ENCODE measurements around the gene WNT5B. TPM values are rescaled to one million over a fixed set of nuclear protein-coding genes. Genes with fewer than 3 reads are reported as not detected.

Gene WNT5B
- total RNA-seq, 1 experiment from 2014 or later = 13.5 TPM

GRCh38 chr12:1619587-1619986, 9.4 kb upstream of the WNT5B start:
- in situ Hi-C loops (cut with HindIII; ENCODE audit: low sequenced_read_pairs) = no loop called here
- no peak for DNase-seq (ENCODE audit: low spot score)

GRCh38 chr12:1620092-1620491, 8.9 kb upstream of the WNT5B start:
- in situ Hi-C loops (cut with HindIII; ENCODE audit: low sequenced_read_pairs) = no loop called here
- DNase-seq (ENCODE audit: low spot score) = no peak

- in situ Hi-C loops (cut with HindIII; ENCODE audit: low sequenced_read_pairs) = no loop called here
These were observed 6.6 kb upstream of the WNT5B start for GRCh38 chr12:1622406-1622805.

DNA sequence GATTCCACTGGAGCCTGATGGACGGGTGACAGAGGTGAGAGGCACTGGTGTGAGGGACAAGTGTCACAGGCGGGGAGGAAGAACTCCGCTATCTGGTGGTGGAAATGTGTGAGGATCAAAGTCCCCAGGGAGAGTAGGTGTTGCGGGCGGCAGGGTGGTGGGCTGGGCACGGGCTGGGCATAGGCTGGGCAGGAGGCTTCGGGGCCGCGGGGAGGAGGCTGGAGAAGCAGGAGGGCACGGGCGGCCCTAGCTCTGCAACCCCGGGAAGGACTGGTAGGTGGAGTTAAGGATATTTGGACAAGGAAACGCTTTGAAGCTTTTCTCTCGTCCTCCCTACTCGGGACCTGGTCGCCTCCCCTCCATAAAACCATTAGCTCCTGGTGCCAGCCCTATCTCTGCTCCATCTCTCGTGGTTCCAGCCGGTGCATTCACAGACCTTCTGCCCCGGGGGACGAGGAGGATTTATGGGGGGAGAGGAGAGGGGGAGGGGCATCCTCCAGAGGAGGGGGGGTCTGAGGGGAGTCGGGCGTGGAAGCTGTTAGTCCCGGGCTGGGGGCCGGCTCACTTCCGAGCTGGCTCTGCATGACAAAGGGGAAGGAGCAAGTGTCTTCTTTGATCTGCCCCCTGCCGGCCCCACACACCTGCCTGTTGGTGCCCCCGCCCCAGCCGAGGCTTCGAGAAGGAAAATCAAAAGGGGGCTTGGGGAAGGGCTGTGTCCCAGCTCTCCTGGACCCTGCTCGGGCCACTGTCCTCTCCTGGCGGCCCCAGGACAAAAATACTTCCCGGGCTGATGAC, 504 bp downstream of the WNT5B start:
- in situ Hi-C loops (cut with HindIII; ENCODE audit: low sequenced_read_pairs) = loop anchor here (25.0 kb wide), 1 partner anchor 158 kb away; no protein-coding TSS in a partner anchor
- no peak for DNase-seq (ENCODE audit: low spot score)

More at GRCh38 chr12:1622406-1622805, 6.6 kb upstream of the WNT5B start:
- no peak for DNase-seq (ENCODE audit: low spot score)

- DNase-seq (ENCODE audit: low spot score) = peak; percentile 37
- in situ Hi-C loops (cut with HindIII; ENCODE audit: low sequenced_read_pairs) = loop anchor here (25.0 kb wide), 1 partner anchor 157 kb away; no protein-coding TSS in a partner anchor
These were observed 1.2 kb downstream of the WNT5B start for GRCh38 chr12:1630133-1630826.

- in situ Hi-C loops (cut with HindIII; ENCODE audit: low sequenced_read_pairs) = loop anchor here (25.0 kb wide), 1 partner anchor 156 kb away; no protein-coding TSS in a partner anchor
- no peak for DNase-seq (ENCODE audit: low spot score)
These were observed 2.0 kb downstream of the WNT5B start for GRCh38 chr12:1630827-1631591.

DNA sequence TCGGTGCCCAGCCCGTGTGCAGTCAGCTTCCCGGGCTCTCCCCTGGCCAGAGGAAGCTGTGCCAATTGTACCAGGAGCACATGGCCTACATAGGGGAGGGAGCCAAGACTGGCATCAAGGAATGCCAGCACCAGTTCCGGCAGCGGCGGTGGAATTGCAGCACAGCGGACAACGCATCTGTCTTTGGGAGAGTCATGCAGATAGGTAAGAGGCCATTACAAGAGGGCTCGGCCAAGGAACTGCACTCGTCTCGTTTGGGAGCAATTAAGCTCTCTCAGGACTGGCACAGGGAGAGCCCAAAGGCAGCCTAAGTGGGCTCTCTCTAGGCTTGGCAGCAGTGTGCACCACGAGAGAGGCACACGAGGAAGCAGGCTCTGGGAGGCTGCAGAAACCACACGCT, 3.7 kb downstream of the WNT5B start:
- peak; percentile 87 for DNase-seq (ENCODE audit: low spot score)
- in situ Hi-C loops (cut with HindIII; ENCODE audit: low sequenced_read_pairs) = loop anchor here (25.0 kb wide), 1 partner anchor 155 kb away; no protein-coding TSS in a partner anchor

GRCh38 chr12:1633459-1633858, 4.4 kb downstream of the WNT5B start:
- DNase-seq (ENCODE audit: low spot score) = no peak
- in situ Hi-C loops (cut with HindIII; ENCODE audit: low sequenced_read_pairs) = loop anchor here (25.0 kb wide), 1 partner anchor 154 kb away; no protein-coding TSS in a partner anchor

DNA sequence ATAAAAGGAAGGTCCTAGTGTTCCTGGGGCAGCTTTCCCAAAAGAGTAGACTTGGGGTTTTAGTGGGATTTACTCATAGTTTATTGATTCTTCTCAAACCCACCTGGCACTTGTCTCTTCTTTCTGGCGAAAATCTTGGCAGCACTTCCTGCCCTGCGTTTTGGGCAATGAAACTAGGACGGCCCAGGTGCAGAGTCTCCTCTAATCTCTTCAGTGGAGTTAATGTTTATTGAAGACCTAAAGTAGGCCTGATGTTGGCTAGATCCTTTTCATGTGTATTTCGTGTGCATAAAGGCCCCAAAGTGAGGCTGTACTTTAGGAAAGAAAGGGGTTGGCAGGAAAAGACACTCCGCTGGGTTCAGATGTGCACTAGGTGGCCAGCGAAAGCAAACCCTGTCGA, 5.1 kb downstream of the WNT5B start:
- in situ Hi-C loops (cut with HindIII; ENCODE audit: low sequenced_read_pairs) = loop anchor here (25.0 kb wide), 1 partner anchor 153 kb away; no protein-coding TSS in a partner anchor
- DNase-seq (ENCODE audit: low spot score) = no peak

DNA sequence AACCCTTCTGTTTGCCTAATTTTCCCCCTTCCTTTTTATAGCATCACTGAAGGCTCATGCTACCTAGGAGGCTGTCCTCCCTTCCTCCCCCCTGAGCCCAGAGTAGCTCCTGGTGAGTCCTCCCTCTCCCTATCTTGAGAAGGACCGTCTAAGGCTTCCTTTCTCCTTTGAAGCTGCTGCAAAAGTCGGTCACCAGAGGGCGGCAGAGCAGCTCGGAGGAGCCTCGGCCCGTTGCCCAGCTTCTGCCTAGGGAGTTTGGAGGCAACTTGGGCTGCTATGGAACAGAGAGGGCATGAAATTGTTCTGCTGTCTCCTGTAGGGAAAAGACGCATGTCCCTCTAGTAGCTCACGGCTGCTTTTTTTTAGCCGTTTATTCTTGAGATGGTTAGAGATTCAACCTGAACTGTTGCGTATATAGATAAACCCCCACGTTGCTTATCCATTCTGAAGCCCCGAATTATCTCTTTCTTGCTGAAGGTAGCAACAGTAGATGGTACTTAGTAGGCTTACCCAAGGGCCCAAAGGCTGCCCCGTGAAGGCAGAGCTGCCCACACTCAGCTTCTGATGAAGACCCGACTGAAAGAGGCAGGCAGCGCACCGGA, 5.7 kb downstream of the WNT5B start:
- in situ Hi-C loops (cut with HindIII; ENCODE audit: low sequenced_read_pairs) = loop anchor here (25.0 kb wide), 1 partner anchor 153 kb away; no protein-coding TSS in a partner anchor
- peak; percentile 87 for DNase-seq (ENCODE audit: low spot score)

- no peak for DNase-seq (ENCODE audit: low spot score)
- in situ Hi-C loops (cut with HindIII; ENCODE audit: low sequenced_read_pairs) = loop anchor here (25.0 kb wide), 1 partner anchor 152 kb away; no protein-coding TSS in a partner anchor
These were observed 6.5 kb downstream of the WNT5B start for GRCh38 chr12:1635301-1636095.

- no peak for DNase-seq (ENCODE audit: low spot score)
- in situ Hi-C loops (cut with HindIII; ENCODE audit: low sequenced_read_pairs) = loop anchor here (25.0 kb wide), 1 partner anchor 149 kb away; no protein-coding TSS in a partner anchor
These were observed 9.2 kb downstream of the WNT5B start for GRCh38 chr12:1638203-1638602.

- in situ Hi-C loops (cut with HindIII; ENCODE audit: low sequenced_read_pairs) = loop anchor here (25.0 kb wide), 1 partner anchor 148 kb away; no protein-coding TSS in a partner anchor
- no peak for DNase-seq (ENCODE audit: low spot score)
These were observed 10.5 kb downstream of the WNT5B start for GRCh38 chr12:1639538-1639937.

- DNase-seq (ENCODE audit: low spot score) = no peak
- in situ Hi-C loops (cut with HindIII; ENCODE audit: low sequenced_read_pairs) = loop anchor here (25.0 kb wide), 1 partner anchor 147 kb away; no protein-coding TSS in a partner anchor
These were observed 11.6 kb downstream of the WNT5B start for GRCh38 chr12:1640328-1641234.

DNA sequence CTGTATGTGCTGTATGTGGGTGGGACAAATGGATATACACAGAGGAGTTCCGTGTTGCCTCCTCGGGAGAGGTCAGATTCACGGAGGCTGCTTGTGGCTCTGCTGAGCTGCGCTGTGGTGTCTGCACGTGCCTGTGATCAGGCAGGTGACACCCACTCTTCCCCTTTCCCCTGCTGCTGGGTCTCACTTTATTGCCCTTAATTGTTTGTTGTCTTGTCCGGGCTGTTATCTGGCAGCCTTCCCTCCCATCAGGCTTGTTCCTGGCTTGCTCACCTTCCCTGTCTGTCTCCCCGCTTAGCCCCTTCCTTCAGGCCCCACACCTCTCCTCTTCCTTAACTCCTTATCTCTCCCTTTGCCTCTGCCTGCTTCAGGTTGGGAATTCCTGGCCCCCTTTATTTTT, 13.5 kb downstream of the WNT5B start:
- in situ Hi-C loops (cut with HindIII; ENCODE audit: low sequenced_read_pairs) = loop anchor here (25.0 kb wide), 1 partner anchor 145 kb away; no protein-coding TSS in a partner anchor

DNA sequence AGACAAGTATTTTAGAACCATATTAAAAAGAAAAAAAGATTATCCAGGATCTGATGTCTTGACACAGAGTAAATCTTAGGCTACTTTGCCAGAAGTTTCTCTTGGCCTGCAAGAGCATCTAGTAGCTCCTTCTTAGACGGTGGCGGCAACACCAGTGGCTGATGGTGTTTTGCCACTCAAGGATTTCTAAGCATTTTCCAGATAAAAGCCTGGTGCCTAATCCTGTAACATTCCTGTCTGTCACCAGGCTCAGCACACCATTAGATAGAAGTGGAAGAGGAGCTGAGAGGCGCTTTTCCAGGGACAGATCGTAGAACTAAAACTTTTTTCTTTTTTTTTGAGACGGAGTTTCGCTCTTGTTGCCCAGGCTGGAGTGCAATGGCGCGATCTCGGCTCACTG, 14.0 kb downstream of the WNT5B start:
- no peak for DNase-seq (ENCODE audit: low spot score)
- in situ Hi-C loops (cut with HindIII; ENCODE audit: low sequenced_read_pairs) = loop anchor here (25.0 kb wide), 1 partner anchor 144 kb away; no protein-coding TSS in a partner anchor

More for the DNA sequence above, 13.5 kb downstream of the WNT5B start:
- DNase-seq (ENCODE audit: low spot score) = no peak

All from G401 (cell line).